PC-9 (cell line): ENCODE data around the gene ERC2. TPM values are rescaled to one million over a fixed set of nuclear protein-coding genes. Genes with fewer than 3 reads are reported as not detected.

Source experiments
- BruUV-seq: library from RNA; stranded (reverse); fragments of 400-500 nt; replicated peaks from 2 replicates; lab custom pipeline; 2021; lab: Mats Ljungman, UMichigan
- CTCF ChIA-PET: fragments of 300-600 bp; sonication (Branson Sonifier 250); formaldehyde crosslinking; loops from one replicate; lab custom pipeline; 2022; ENCODE audit warnings: antibody characterized with exemption; lab: Charles Lee
- POLR2A ChIA-PET: fragments of 300-600 bp; sonication (Branson Sonifier 250); formaldehyde crosslinking; loops from one replicate; lab custom pipeline; 2022; ENCODE audit warnings: antibody characterized with exemption; ENCODE audit not compliant: unreplicated experiment; lab: Charles Lee
- DNase-seq, 2 experiments: peaks; one replicate each; pipeline versions ENCODE4 v3.0.0 to v3.0.0-alpha.2; 2015 to 2022; ENCODE audit warnings: mixed read lengths in 1 of 2
- H2AFZ ChIP-seq: fragments of 200-600 bp; sonication (generic); 2 replicates; pipeline ENCODE4 v1.8.1; 2017; ENCODE audit warnings: antibody characterized with exemption
- H3F3A ChIP-seq: fragments of 200-600 bp; sonication (generic); 2 replicates; pipeline ENCODE4 v1.8.1; 2017; ENCODE audit warnings: antibody characterized with exemption, mild to moderate bottlenecking, low read depth; ENCODE audit not compliant: insufficient read depth
- H3K27ac ChIP-seq: fragments of 200-600 bp; sonication (generic); 2 replicates; pipeline ENCODE4 v1.6.1; 2016; ENCODE audit warnings: mixed run types
- H3K27me3 ChIP-seq: fragments of 200-600 bp; sonication (generic); 2 replicates; pipeline ENCODE4 v1.6.1; 2016; ENCODE audit warnings: low read depth, mixed run types; ENCODE audit not compliant: insufficient read depth
- H3K36me3 ChIP-seq: fragments of 200-600 bp; sonication (generic); 2 replicates; pipeline ENCODE4 v1.6.1; 2016; ENCODE audit warnings: low read depth, mixed run types
- H3K4me1 ChIP-seq: fragments of 200-600 bp; sonication (generic); replicated peaks from 2 replicates; pipeline ENCODE4 v1.6.1; 2016; ENCODE audit warnings: mixed run types; ENCODE audit not compliant: insufficient read depth
- H3K4me2 ChIP-seq: fragments of 200-600 bp; sonication (generic); 2 replicates; pipeline ENCODE4 v1.6.1; 2017; ENCODE audit warnings: mixed run types
- H3K4me3 ChIP-seq: fragments of 200-600 bp; sonication (generic); 2 replicates; pipeline ENCODE4 v1.6.1; 2016; ENCODE audit warnings: mixed run types
- H3K79me2 ChIP-seq: fragments of 200-600 bp; sonication (generic); 2 replicates; pipeline ENCODE4 v1.6.1; 2017; ENCODE audit warnings: low read depth, mixed run types
- H3K9me2 ChIP-seq: fragments of 200-600 bp; sonication (generic); 2 replicates; pipeline ENCODE4 v1.8.1; 2017; ENCODE audit warnings: mild to moderate bottlenecking; ENCODE audit not compliant: insufficient read depth
- H3K9me3 ChIP-seq: fragments of 200-600 bp; sonication (generic); 2 replicates; pipeline ENCODE4 v1.8.1; 2016; ENCODE audit warnings: low read depth; ENCODE audit not compliant: insufficient read depth
- H4K20me1 ChIP-seq: fragments of 200-600 bp; sonication (generic); 2 replicates; pipeline ENCODE4 v1.8.1; 2017; ENCODE audit not compliant: insufficient read depth
- CTCF ChIP-seq: fragments of 200-600 bp; sonication (generic); conservative IDR thresholded peaks from 2 replicates; pipeline ENCODE4 v1.6.1; 2017; ENCODE audit warnings: mixed run types, antibody characterized with exemption, mild to moderate bottlenecking, moderate library complexity
- EZH2 ChIP-seq: fragments of 200-600 bp; sonication (generic); IDR thresholded peaks from 2 replicates; pipeline ENCODE4 v1.8.0; 2017; ENCODE audit warnings: antibody characterized with exemption, low read depth
- intact Hi-C: fragments of 100-400 bp; cut with micrococcal nuclease; formaldehyde crosslinking; loops from one replicate; pipeline ENCODE4 v1.10.0; 2022; ENCODE audit not compliant: unreplicated experiment
- total RNA-seq: library from RNA; stranded (reverse); gene quantifications from 2 replicates; pipeline ENCODE4 v1.2.3, GENCODE V29; 2021

Gene ERC2
- total RNA-seq, 1 experiment from 2014 or later, result 1.4 TPM

- Histone ChIP-seq H3K4me1 (no peaks in the 10 kb centered on the region), H3K9me2 (no peaks in the 10 kb centered on the region), H3K27me3 (no peaks in the 10 kb centered on the region), H2AFZ (no peak overlapping the region), H3K9me3 (no peaks in the 10 kb centered on the region), H4K20me1 (no peaks in the 10 kb centered on the region), H3K36me3 (peaks cover 7% of the 10 kb centered on the region; the same call in 1 of the 2 replicates), H3K4me2 (no peak overlapping the region), H3K4me3 (no peak overlapping the region), H3K79me2 (peaks cover 40% of the 10 kb centered on the region), H3K27ac (no peak overlapping the region), H3F3A (no peaks in the 10 kb centered on the region)
- BruUV-seq, result no TSS peak
- ChIA-PET POLR2A (interaction anchor here (0.6 kb wide), 1 partner anchor 117 kb away, joined by 3 read pairs; no protein-coding TSS in a partner anchor), CTCF (no interaction called here)
- DNase-seq, result no peak
- no peak for TF ChIP-seq EZH2
- no peak for TF ChIP-seq CTCF
- intact Hi-C loops, result loop anchor here (10.0 kb wide), 3 partner anchors 287 to 563 kb away; no protein-coding TSS in a partner anchor
Measured at GRCh38 chr3:55481744-55482495, 986.3 kb downstream of the ERC2 start.

- no peak for DNase-seq
- no peak overlapping the region for H3K27ac ChIP-seq
- H4K20me1 ChIP-seq, result no peaks in the 10 kb centered on the region
- no TSS peak for BruUV-seq
- no peaks in the 10 kb centered on the region for H3K27me3 ChIP-seq
- H3K9me3 ChIP-seq, result no peaks in the 10 kb centered on the region
- H3K4me1 ChIP-seq, result no peaks in the 10 kb centered on the region
- H3K79me2 ChIP-seq, result peaks cover 32% of the 10 kb centered on the region
- no peaks in the 10 kb centered on the region for H3K9me2 ChIP-seq
- no peak overlapping the region for H3K4me2 ChIP-seq
- no peaks in the 10 kb centered on the region for H3F3A ChIP-seq
- intact Hi-C loops, result loop anchor here (10.0 kb wide), 3 partner anchors 286 to 564 kb away; no protein-coding TSS in a partner anchor
- POLR2A ChIA-PET, result interaction anchor here (0.6 kb wide), 1 partner anchor 116 kb away, joined by 3 read pairs; no protein-coding TSS in a partner anchor
- H3K4me3 ChIP-seq, result no peak overlapping the region
- CTCF ChIA-PET, result no interaction called here
- peaks cover 7% of the 10 kb centered on the region; the same call in 1 of the 2 replicates for H3K36me3 ChIP-seq
- H2AFZ ChIP-seq, result no peak overlapping the region
- TF ChIP-seq EZH2, result no peak
Measured at GRCh38 chr3:55480911-55481743, 987.1 kb downstream of the ERC2 start.

- Histone ChIP-seq H3K27me3 (no peaks in the 10 kb centered on the region), H3K36me3 (peaks cover 7% of the 10 kb centered on the region; the same call in 1 of the 2 replicates), H3K9me2 (no peaks in the 10 kb centered on the region), H3K4me2 (no peak overlapping the region), H2AFZ (no peak overlapping the region), H3K79me2 (peaks cover 2% of the 10 kb centered on the region), H3K27ac (no peak overlapping the region), H3K9me3 (no peaks in the 10 kb centered on the region), H3K4me1 (no peaks in the 10 kb centered on the region), H3K4me3 (no peak overlapping the region), H4K20me1 (no peaks in the 10 kb centered on the region), H3F3A (no peaks in the 10 kb centered on the region)
- no peak for TF ChIP-seq CTCF
- no peak for TF ChIP-seq EZH2
- no TSS peak for BruUV-seq
- intact Hi-C loops, result no loop called here
- ChIA-PET POLR2A (no interaction called here), CTCF (no interaction called here)
- DNase-seq, result no peak
Measured at GRCh38 chr3:55477306-55478303, 990.7 kb downstream of the ERC2 start.
